GM18526 (cell line): ENCODE data around the gene INPP5J.

Experiments
- POLR2A ChIP-seq: IDR thresholded peaks from 3 replicates; pipeline ENCODE4 v1.6.1; 2011; ENCODE audit not compliant: insufficient read length; ENCODE audit errors: extremely low read depth

Gene INPP5J

GRCh38 chr22:31119026-31119717, 3.6 kb upstream of the INPP5J start:
- TF ChIP-seq POLR2A = no peak

GRCh38 chr22:31120230-31120629, 2.5 kb upstream of the INPP5J start:
- no peak for TF ChIP-seq POLR2A

- TF ChIP-seq POLR2A = no peak
Measured at GRCh38 chr22:31120642-31121041, 2.1 kb upstream of the INPP5J start.

GRCh38 chr22:31121403-31121802, 1.4 kb upstream of the INPP5J start:
- TF ChIP-seq POLR2A = no peak

- no peak for TF ChIP-seq POLR2A
Measured at GRCh38 chr22:31122196-31122531, 602 bp upstream of the INPP5J start.

- no peak for TF ChIP-seq POLR2A
Measured at GRCh38 chr22:31123292-31123602, 481 bp downstream of the INPP5J start.

GRCh38 chr22:31124290-31124689, 1.5 kb downstream of the INPP5J start:
- TF ChIP-seq POLR2A = no peak

GRCh38 chr22:31124811-31125465, 2.2 kb downstream of the INPP5J start:
- no peak for TF ChIP-seq POLR2A

- TF ChIP-seq POLR2A = no peak
Measured at GRCh38 chr22:31125521-31126117, 2.9 kb downstream of the INPP5J start.

GRCh38 chr22:31126128-31126868, 3.5 kb downstream of the INPP5J start:
- TF ChIP-seq POLR2A = no peak

GRCh38 chr22:31126869-31127175, 4.1 kb downstream of the INPP5J start:
- no peak for TF ChIP-seq POLR2A

- TF ChIP-seq POLR2A = no peak
Measured at GRCh38 chr22:31127181-31127772, 4.5 kb downstream of the INPP5J start.

- TF ChIP-seq POLR2A = no peak
Measured at GRCh38 chr22:31128156-31128555, 5.4 kb downstream of the INPP5J start.

- no peak for TF ChIP-seq POLR2A
Measured at GRCh38 chr22:31130873-31131272, 8.1 kb downstream of the INPP5J start.

GRCh38 chr22:31133911-31134310, 11.1 kb downstream of the INPP5J start:
- no peak for TF ChIP-seq POLR2A

- TF ChIP-seq POLR2A = no peak
Measured at GRCh38 chr22:31134688-31135087, 11.9 kb downstream of the INPP5J start.
